ENCODE results near the gene DHPS.
A peak's percentile ranks its signal among the peaks of the same experiment; 100 is the strongest.

DHPS gene

GRCh38 chr19:12641456-12641855, 40.2 kb downstream of the DHPS start:
- no peak for DNase-seq

GRCh38 chr19:12639901-12640613, 41.6 kb downstream of the DHPS start:
- peak; percentile 91 for DNase-seq

GRCh38 chr19:12638611-12639182, 43.0 kb downstream of the DHPS start:
- no peak for DNase-seq

GRCh38 chr19:12636631-12637030, 45.0 kb downstream of the DHPS start:
- DNase-seq = no peak

GRCh38 chr19:12629215-12629614, 52.5 kb downstream of the DHPS start:
- no peak for DNase-seq

GRCh38 chr19:12628040-12629022, 53.3 kb downstream of the DHPS start:
- DNase-seq = no peak

- no peak for DNase-seq
These were observed 54.7 kb downstream of the DHPS start for GRCh38 chr19:12626958-12627357.

All from activated CD4-positive, alpha-beta T cell treated with anti-CD3 and anti-CD28 coated beads, Interleukin-2, Interleukin-6, amounts not matched to agents 100 ng/mL and 50 ng/mL, durations not matched to agents 16 hours and 8 hours (primary cell).